Left kidney (tissue), 2 donors: ENCODE data around the gene DYSF. TPM values are rescaled to one million over a fixed set of nuclear protein-coding genes. Genes with fewer than 3 reads are reported as not detected.
A peak's percentile ranks its signal among the peaks of the same experiment; 100 is the strongest.

Experiments used
- DNase-seq: peaks from one replicate; pipeline ENCODE4 v3.0.0-alpha.2; 2013
- polyA plus RNA-seq: library from polyadenylated mRNA; unstranded; fragments of 120-200 nt; gene quantifications from one replicate; pipeline ENCODE4 v1.2.1, GENCODE V29; 2013; ENCODE audit not compliant: insufficient read length

Gene DYSF
- polyA plus RNA-seq, 1 donor = 15.4 TPM

DNA sequence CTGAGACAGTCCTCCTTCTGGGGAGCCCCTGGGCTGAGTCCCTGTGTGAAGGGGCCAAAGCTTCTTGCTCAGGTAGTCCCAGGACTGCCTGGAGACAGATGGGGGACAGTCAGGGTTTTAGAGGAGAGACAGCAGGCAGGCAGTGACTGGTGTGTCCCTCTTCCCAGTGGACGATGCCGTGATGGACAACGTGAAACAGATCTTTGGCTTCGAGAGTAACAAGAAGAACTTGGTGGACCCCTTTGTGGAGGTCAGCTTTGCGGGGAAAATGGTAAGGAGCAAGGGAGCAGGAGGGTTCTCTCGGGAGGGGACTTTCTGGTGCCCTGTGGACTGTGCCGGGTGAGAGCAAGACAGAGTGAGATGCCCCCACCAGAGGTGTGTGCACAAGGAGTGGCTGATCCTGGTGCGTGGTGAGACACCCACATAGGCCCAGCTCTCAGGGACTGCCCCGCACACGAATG lies 74.8 kb downstream of the DYSF start:
- no peak for DNase-seq

- DNase-seq = no peak
Measured at GRCh38 chr2:71528749-71529148, 75.4 kb downstream of the DYSF start.

DNA sequence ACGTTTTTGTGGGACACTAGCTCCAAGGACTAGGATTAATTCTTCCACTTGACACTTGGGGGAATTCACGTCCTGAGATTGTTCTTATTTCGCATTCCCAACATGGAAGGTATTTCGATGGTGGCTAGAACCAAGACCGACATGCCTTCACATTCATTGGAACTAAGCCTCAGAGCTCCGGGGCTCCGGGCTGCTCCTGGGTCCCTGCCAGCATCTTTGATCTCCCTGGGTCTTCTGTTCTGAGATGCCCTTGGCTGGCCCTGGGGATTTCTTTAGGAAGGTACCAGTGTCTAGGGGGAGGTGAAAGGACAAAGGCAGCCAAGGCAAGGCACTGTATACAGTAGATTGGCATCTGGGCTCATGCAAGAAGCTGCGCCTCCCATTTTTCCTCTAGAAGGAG lies 76.8 kb downstream of the DYSF start:
- DNase-seq = no peak

GRCh38 chr2:71530641-71531332 lies 77.4 kb downstream of the DYSF start:
- peak; percentile 30 for DNase-seq

- no peak for DNase-seq
Measured at GRCh38 chr2:71531522-71532047, 78.2 kb downstream of the DYSF start.

DNA sequence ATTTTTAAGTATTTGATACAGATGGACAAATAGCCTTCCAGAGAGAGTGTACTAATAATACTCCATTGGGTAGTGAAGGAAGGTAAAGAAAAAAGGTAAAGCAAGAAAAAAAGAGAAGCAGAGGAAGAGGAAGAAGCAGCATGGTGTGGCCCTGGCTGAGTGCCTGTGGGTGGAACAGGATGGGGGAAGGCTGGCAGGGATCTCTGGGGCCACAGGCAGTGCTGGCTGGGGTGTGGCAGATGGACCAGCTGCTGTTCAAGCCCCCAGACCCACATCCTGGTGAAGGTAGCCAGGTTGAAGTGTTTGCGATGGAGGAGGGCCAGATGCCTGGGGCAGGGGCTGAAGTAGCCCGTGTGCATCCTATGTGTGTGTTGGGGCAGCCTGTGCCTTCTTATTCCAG lies 79.0 kb downstream of the DYSF start:
- no peak for DNase-seq

DNA sequence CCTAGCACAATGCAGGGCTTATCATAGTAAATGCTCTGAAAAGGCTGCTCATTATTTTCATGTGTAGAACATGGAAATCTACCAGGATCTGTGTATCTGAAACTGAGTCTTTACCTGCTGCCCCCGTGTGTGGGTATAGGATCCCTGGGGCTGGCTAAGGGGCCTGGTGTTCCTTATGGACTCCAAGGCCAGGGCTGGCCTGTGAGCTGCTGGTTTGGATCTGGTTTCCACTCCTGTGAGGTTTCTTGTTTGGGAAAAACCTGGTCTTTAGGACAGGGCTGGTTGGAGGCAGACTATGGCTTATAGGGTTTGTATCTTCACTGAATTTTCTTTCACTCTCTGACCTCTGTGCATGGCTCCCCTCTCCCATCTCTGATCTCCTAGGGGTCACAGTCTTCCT lies 80.8 kb downstream of the DYSF start:
- no peak for DNase-seq

DNA sequence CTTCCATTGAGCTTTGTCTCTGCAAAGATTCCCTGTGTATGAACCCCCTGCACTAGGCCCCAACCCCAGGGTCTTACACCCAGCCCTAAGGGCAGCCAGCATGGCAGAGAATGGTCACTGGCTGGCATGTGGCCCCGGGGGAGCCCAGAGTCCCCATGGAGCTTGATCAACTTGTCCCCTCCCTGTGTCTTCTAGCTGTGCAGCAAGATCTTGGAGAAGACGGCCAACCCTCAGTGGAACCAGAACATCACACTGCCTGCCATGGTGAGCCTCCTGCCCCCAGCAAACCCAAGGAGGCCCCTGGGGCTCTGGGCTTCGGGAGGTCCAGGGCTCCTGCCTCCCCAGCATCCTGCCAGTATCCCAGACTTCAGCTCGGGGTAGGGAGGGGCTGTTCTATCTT lies 81.5 kb downstream of the DYSF start:
- DNase-seq = no peak

DNA sequence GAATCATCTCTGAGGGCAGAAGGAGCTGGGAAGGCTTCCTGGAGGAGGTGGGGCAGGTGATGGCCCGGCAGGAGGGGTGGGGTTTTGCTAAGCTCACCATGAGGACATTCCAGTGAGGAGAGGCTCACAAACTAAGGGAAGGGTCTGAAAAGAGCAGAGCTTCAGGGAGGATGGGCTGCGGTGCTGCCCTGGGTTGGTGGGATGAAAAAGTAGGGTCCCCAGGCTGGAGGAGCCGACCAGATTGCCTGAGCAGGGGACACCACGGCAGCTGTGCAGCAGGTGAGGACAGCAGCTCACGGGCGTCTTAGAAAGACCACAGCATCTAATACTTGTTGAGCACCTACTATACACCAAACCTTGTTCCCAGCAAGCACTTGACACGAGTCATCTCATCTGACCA lies 82.2 kb downstream of the DYSF start:
- DNase-seq = no peak

GRCh38 chr2:71536226-71536671 lies 82.9 kb downstream of the DYSF start:
- no peak for DNase-seq

GRCh38 chr2:71538241-71538640 lies 84.9 kb downstream of the DYSF start:
- DNase-seq = no peak

- DNase-seq = no peak
Measured at GRCh38 chr2:71538656-71539265, 85.4 kb downstream of the DYSF start.

GRCh38 chr2:71540818-71541217 lies 87.5 kb downstream of the DYSF start:
- no peak for DNase-seq

DNA sequence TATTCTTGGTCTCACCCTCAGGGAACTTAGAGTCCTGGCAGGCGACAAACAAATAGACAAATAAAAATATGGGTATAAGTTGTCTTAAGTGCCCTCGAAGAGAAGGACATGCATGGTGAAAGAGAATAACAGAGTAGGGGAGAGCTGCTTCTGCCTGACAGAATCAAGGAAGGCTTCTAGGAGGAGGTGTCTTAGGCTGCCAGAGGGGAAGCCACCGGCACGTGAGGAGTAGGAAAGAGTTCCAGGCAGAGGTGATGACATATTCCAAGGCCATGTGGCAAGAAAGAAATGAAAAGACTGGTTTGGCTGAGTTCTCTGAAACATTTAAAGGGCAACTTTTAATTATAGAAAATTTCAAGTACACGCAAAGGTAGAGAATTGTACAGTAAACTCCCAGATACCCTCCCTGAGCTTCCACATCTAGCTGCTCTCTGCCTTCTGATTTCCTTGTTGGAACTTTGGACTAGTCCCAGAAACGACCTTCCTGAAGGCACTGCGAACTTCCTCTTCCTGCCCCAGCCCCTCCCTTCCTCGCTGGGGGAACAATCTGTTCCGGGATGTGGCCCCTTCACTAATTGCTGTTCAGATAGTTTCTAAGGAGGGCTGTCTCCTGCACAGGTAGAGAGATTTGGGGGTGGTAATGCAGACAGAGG lies 91.7 kb downstream of the DYSF start:
- no peak for DNase-seq

DNA sequence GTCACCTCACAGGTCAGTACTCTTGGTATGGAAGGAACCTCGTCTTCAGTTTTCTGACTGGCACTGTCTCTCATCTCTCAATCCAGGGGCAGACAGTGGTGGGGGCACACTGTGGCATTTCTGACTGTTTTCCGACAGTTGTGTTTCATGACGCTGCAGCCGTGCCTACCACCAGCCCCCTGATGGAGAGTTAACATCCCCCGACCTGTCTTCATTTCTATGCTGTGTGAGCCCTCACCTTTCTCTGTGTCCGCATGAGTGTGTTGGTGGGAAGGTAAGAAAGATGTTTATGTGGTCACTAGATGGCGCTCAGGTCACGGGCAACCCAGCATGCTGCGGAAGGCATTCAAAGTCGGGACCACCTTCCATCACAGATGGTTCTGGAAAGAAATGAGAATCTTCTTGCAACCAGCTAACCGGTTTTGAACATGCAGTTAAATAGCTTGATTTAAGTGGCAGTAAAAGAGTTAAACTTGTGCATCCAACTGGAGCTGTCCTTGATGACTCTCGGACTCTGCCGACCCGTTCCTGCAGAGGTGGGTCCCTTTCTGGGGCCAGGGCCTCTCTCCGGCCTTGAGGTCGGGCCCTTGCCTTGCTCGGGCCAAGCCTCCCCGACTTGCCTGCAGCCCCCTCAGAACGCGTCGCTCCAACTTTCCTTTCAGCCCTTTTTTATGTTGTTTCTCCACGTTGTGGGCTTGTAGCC lies 92.4 kb downstream of the DYSF start:
- DNase-seq = peak; percentile 70

DNA sequence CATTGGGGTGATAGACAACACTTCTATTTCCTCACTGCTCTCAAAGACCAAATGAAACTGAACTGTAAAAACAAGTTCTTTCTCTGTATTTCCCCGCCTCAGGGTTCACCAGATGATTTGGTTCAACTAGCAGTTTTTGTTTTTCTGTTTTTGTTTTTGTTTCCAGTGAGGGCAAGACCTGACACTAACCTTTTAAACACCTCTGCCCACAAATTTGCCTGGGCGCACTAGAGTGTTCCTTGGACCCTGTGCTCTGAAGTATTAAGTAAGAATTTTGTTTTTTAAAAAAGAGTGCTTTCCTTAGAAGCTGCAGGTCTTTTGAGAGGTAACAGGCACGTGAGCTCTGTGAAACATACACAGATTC lies 92.9 kb downstream of the DYSF start:
- DNase-seq = no peak

GRCh38 chr2:71546777-71547281 lies 93.5 kb downstream of the DYSF start:
- DNase-seq = no peak

- DNase-seq = no peak
Measured at GRCh38 chr2:71547616-71548285, 94.4 kb downstream of the DYSF start.

- peak; percentile 52 for DNase-seq
Measured at GRCh38 chr2:71548646-71549425, 95.5 kb downstream of the DYSF start.

- DNase-seq = no peak
Measured at GRCh38 chr2:71550801-71551630, 97.7 kb downstream of the DYSF start.
